OCI-LY1 (cell line): ENCODE results near the gene STARD13.

Experiments
- H2AFZ ChIP-seq: fragments of 200-600 bp; sonication (generic), shearing (Covaris generic); 2 replicates; pipeline ENCODE4 v1.6.0; 2014; ENCODE audit warnings: antibody characterized with exemption, mild to moderate bottlenecking, low read length
- H3F3A ChIP-seq: fragments of 200-600 bp; sonication (generic), shearing (Covaris generic); 2 replicates; pipeline ENCODE4 v1.6.0; 2014; ENCODE audit warnings: mild to moderate bottlenecking, antibody characterized with exemption, low read length, moderate library complexity; ENCODE audit not compliant: insufficient read depth
- H3K27ac ChIP-seq: fragments of 200-600 bp; sonication (generic); 2 replicates; pipeline ENCODE4 v1.5.1; 2014; ENCODE audit warnings: low read length, mixed run types, mild to moderate bottlenecking, low read depth; ENCODE audit not compliant: poor library complexity, severe bottlenecking
- H3K27me3 ChIP-seq: fragments of 200-600 bp; sonication (generic); 2 replicates; pipeline ENCODE4 v1.6.0; 2014; ENCODE audit warnings: antibody characterized with exemption, mild to moderate bottlenecking, low read length, moderate library complexity; ENCODE audit not compliant: insufficient read depth
- H3K36me3 ChIP-seq: fragments of 200-600 bp; sonication (generic); 2 replicates; pipeline ENCODE4 v1.6.1; 2014; ENCODE audit warnings: mild to moderate bottlenecking, antibody characterized with exemption, low read length, moderate library complexity, mixed read lengths; ENCODE audit not compliant: insufficient read depth
- H3K4me1 ChIP-seq: fragments of 200-600 bp; sonication (generic); 2 replicates; pipeline ENCODE4 v1.5.1; 2014; ENCODE audit warnings: mild to moderate bottlenecking, low read length, moderate library complexity; ENCODE audit not compliant: insufficient read depth, severe bottlenecking
- H3K4me2 ChIP-seq: fragments of 200-600 bp; sonication (generic), shearing (Covaris generic); 2 replicates; pipeline ENCODE4 v1.6.1; 2014; ENCODE audit warnings: low read length
- H3K4me3 ChIP-seq: fragments of 200-600 bp; sonication (generic); 2 replicates; pipeline ENCODE4 v1.5.1; 2014; ENCODE audit warnings: low read length, low read depth, mild to moderate bottlenecking, mixed read lengths; ENCODE audit not compliant: poor library complexity, severe bottlenecking
- H3K79me2 ChIP-seq: fragments of 200-600 bp; shearing (Covaris generic); 2 replicates; pipeline ENCODE4 v1.6.1; 2016; ENCODE audit warnings: mixed run types, low read length, mixed read lengths; ENCODE audit not compliant: insufficient read depth
- H3K9ac ChIP-seq: fragments of 200-600 bp; sonication (generic), shearing (Covaris generic); 2 replicates; pipeline ENCODE4 v1.6.1; 2014; ENCODE audit warnings: mild to moderate bottlenecking, low read length, mixed read lengths
- H3K9me2 ChIP-seq: fragments of 200-600 bp; sonication (generic), shearing (Covaris generic); 2 replicates; pipeline ENCODE4 v1.6.1; 2014; ENCODE audit warnings: low read depth, mild to moderate bottlenecking, low read length, mixed read lengths
- H3K9me3 ChIP-seq: fragments of 200-600 bp; shearing (Covaris generic); 2 replicates; pipeline ENCODE4 v1.6.1; 2014; ENCODE audit warnings: low read length, mixed read lengths
- H4K20me1 ChIP-seq: fragments of 200-600 bp; sonication (generic), shearing (Covaris generic); 2 replicates; pipeline ENCODE4 v1.6.0; 2016; ENCODE audit warnings: mild to moderate bottlenecking, low read length; ENCODE audit not compliant: insufficient read depth
- CTCF ChIP-seq: fragments of 200-600 bp; sonication (generic), shearing (Covaris generic); IDR thresholded peaks from 2 replicates; pipeline ENCODE4 v1.5.1; 2017; ENCODE audit warnings: mild to moderate bottlenecking, antibody characterized with exemption, low read length, moderate library complexity, mixed read lengths
- EZH2 ChIP-seq: fragments of 200-600 bp; sonication (generic), shearing (Covaris generic); IDR thresholded peaks from 2 replicates; pipeline ENCODE4 v1.8.0; 2017; ENCODE audit warnings: borderline replicate concordance, mixed run types, mild to moderate bottlenecking, antibody characterized with exemption, low read length, moderate library complexity, mixed read lengths

Gene STARD13

GRCh38 chr13:33134213-33134612, 151.3 kb downstream of the STARD13 start:
- no peak overlapping the region for H3K27ac ChIP-seq
- no peaks in the 10 kb centered on the region for H3K27me3 ChIP-seq
- H3K4me2 ChIP-seq, result no peak overlapping the region
- TF ChIP-seq EZH2 (no peak), CTCF (no peak)
- H3K9ac ChIP-seq, result no peak overlapping the region
- no peaks in the 10 kb centered on the region for H3K4me1 ChIP-seq
- H3K9me3 ChIP-seq, result no peaks in the 10 kb centered on the region
- H3F3A ChIP-seq, result no peaks in the 10 kb centered on the region
- no peaks in the 10 kb centered on the region for H3K9me2 ChIP-seq
- H4K20me1 ChIP-seq, result no peaks in the 10 kb centered on the region
- H2AFZ ChIP-seq, result no peak overlapping the region
- H3K4me3 ChIP-seq, result no peak overlapping the region
- H3K36me3 ChIP-seq, result no peaks in the 10 kb centered on the region
- H3K79me2 ChIP-seq, result no peaks in the 10 kb centered on the region

- no peak overlapping the region for H2AFZ ChIP-seq
- no peaks in the 10 kb centered on the region for H3K4me1 ChIP-seq
- no peak overlapping the region for H3K9ac ChIP-seq
- no peaks in the 10 kb centered on the region for H3K36me3 ChIP-seq
- H3K79me2 ChIP-seq, result no peaks in the 10 kb centered on the region
- H3K4me3 ChIP-seq, result no peak overlapping the region
- H3K9me2 ChIP-seq, result no peaks in the 10 kb centered on the region
- no peak overlapping the region for H3K27ac ChIP-seq
- TF ChIP-seq EZH2, result no peak
- TF ChIP-seq CTCF, result no peak
- H3K9me3 ChIP-seq, result no peaks in the 10 kb centered on the region
- H4K20me1 ChIP-seq, result no peaks in the 10 kb centered on the region
- no peaks in the 10 kb centered on the region for H3F3A ChIP-seq
- H3K4me2 ChIP-seq, result no peak overlapping the region
- H3K27me3 ChIP-seq, result no peaks in the 10 kb centered on the region
Measured at GRCh38 chr13:33132644-33133440, 152.7 kb downstream of the STARD13 start.

- H3K9me2 ChIP-seq, result no peaks in the 10 kb centered on the region
- H3F3A ChIP-seq, result no peaks in the 10 kb centered on the region
- H3K4me1 ChIP-seq, result no peaks in the 10 kb centered on the region
- H4K20me1 ChIP-seq, result no peaks in the 10 kb centered on the region
- H3K27ac ChIP-seq, result no peak overlapping the region
- no peaks in the 10 kb centered on the region for H3K27me3 ChIP-seq
- H3K9ac ChIP-seq, result no peak overlapping the region
- no peak for TF ChIP-seq EZH2
- no peak for TF ChIP-seq CTCF
- no peak overlapping the region for H3K4me3 ChIP-seq
- no peaks in the 10 kb centered on the region for H3K79me2 ChIP-seq
- no peak overlapping the region for H3K4me2 ChIP-seq
- no peaks in the 10 kb centered on the region for H3K9me3 ChIP-seq
- H3K36me3 ChIP-seq, result no peaks in the 10 kb centered on the region
- no peak overlapping the region for H2AFZ ChIP-seq
Measured at GRCh38 chr13:33129886-33130285, 155.7 kb downstream of the STARD13 start.
